Mucosa of descending colon (tissue), 3 donors: ENCODE measurements around the gene TEX51. TPM values are rescaled to one million over a fixed set of nuclear protein-coding genes. Genes with fewer than 3 reads are reported as not detected.

ENCODE experiments used
- ATAC-seq: fragments of 200-7000 bp; cut with Tn5 transposase; one replicate; pipeline ENCODE4 v1.9.1; 2020; ENCODE audit warnings: mild to moderate bottlenecking, moderate library complexity
- DNase-seq, 3 donors: peaks; one replicate each; pipeline ENCODE4 v3.0.0-alpha.2; 2020
- H3K36me3 ChIP-seq: fragments of 200-600 bp; one replicate; pipeline ENCODE4 v1.8.0; 2021; ENCODE audit warnings: low read depth, mild to moderate bottlenecking
- H3K4me1 ChIP-seq: fragments of 200-600 bp; one replicate; pipeline ENCODE4 v1.8.0; 2021; ENCODE audit warnings: low read depth, mild to moderate bottlenecking
- H3K4me3 ChIP-seq: fragments of 200-600 bp; one replicate; pipeline ENCODE4 v1.8.0; 2021; ENCODE audit warnings: mild to moderate bottlenecking
- H3K9me3 ChIP-seq: fragments of 200-600 bp; one replicate; pipeline ENCODE4 v1.8.0; 2021; ENCODE audit warnings: mild to moderate bottlenecking
- CTCF ChIP-seq: fragments of 200-600 bp; IDR thresholded peaks from one replicate; pipeline ENCODE4 v1.8.0; 2022; ENCODE audit warnings: antibody characterized with exemption, mild to moderate bottlenecking
- intact Hi-C, 2 donors: fragments of 100-400 bp; cut with DNase I in 1 of 2; cut with micrococcal nuclease in 1 of 2; formaldehyde crosslinking; loops; one replicate each; pipeline versions ENCODE4 v1.11.0 to v1.11.1; 2022; cut with DNase I, micrococcal nuclease
- total RNA-seq, 3 donors: library from RNA; stranded (reverse); fragmentation: NEBNext Ultra II Directional in 2 of 3; extraction: Animal tissue kit (Norgen Biotek cat#: 25700) in 2 of 3; gene quantifications; one replicate each; pipeline versions ENCODE4 v1.2.1 to v1.2.4, GENCODE V29; 2021 to 2023
- donor health status: DM: no; HTN: no; CAD: no; lungs with moderate emphysema.
- donor health status: DM: no; HTN: no; CAD: no.
- donor health status: DM: no; HTN: yes; CAD: no.

The TEX51 gene
- total RNA-seq, 3 donors from 2014 or later: not detected

GRCh38 chr2:126901459-126901858 is 2.8 kb downstream of the TEX51 start:
- ATAC-seq (no peak), DNase-seq (no peak)
- TF ChIP-seq CTCF: no peak
- Histone ChIP-seq H3K36me3 (no peaks in the 10 kb centered on the region), H3K4me1 (no peaks in the 10 kb centered on the region), H3K4me3 (no peak overlapping the region), H3K9me3 (no peaks in the 10 kb centered on the region)
- intact Hi-C loops: no loop called here

- intact Hi-C loops: no loop called here
- no peak overlapping the region for H3K4me3 ChIP-seq
Observed at GRCh38 chr2:126902152-126902835, 3.6 kb downstream of the TEX51 start.

GRCh38 chr2:126902859-126903258 is 4.2 kb downstream of the TEX51 start:
- Histone ChIP-seq H3K9me3 (no peaks in the 10 kb centered on the region), H3K36me3 (no peaks in the 10 kb centered on the region), H3K4me1 (no peaks in the 10 kb centered on the region), H3K4me3 (no peak overlapping the region)
- no peak for ATAC-seq
- intact Hi-C loops: no loop called here
- DNase-seq: no peak
- TF ChIP-seq CTCF: no peak

More at GRCh38 chr2:126902152-126902835, 3.6 kb downstream of the TEX51 start:
- no peaks in the 10 kb centered on the region for H3K9me3 ChIP-seq
- H3K4me1 ChIP-seq: no peaks in the 10 kb centered on the region
- H3K36me3 ChIP-seq: no peaks in the 10 kb centered on the region
- no peak for DNase-seq
- TF ChIP-seq CTCF: no peak
- ATAC-seq: no peak

- no peak for TF ChIP-seq CTCF
- H3K36me3 ChIP-seq: no peaks in the 10 kb centered on the region
- DNase-seq (no peak), ATAC-seq (no peak)
- no peak overlapping the region for H3K4me3 ChIP-seq
- intact Hi-C loops: no loop called here
- H3K4me1 ChIP-seq: no peaks in the 10 kb centered on the region
- no peaks in the 10 kb centered on the region for H3K9me3 ChIP-seq
Observed at GRCh38 chr2:126905991-126906390, 7.3 kb downstream of the TEX51 start.

GRCh38 chr2:126906781-126907180 is 8.1 kb downstream of the TEX51 start:
- no peak for ATAC-seq
- intact Hi-C loops: no loop called here
- no peak for TF ChIP-seq CTCF
- Histone ChIP-seq H3K36me3 (no peaks in the 10 kb centered on the region), H3K4me1 (no peaks in the 10 kb centered on the region), H3K9me3 (no peaks in the 10 kb centered on the region), H3K4me3 (no peak overlapping the region)
- DNase-seq: no peak

GRCh38 chr2:126907671-126908070 is 9.0 kb downstream of the TEX51 start:
- intact Hi-C loops: no loop called here
- ATAC-seq (no peak), DNase-seq (no peak)
- no peak overlapping the region for H3K4me3 ChIP-seq
- H3K9me3 ChIP-seq: no peaks in the 10 kb centered on the region
- TF ChIP-seq CTCF: no peak
- no peaks in the 10 kb centered on the region for H3K36me3 ChIP-seq
- no peaks in the 10 kb centered on the region for H3K4me1 ChIP-seq
